A673 (cell line): ENCODE measurements around the gene FLT4.

Source experiments
- CTCF ChIP-seq: fragments of 300-800, 200-600 bp; sonication (generic); conservative IDR thresholded peaks from 2 replicates; pipeline ENCODE4 v1.5.1; 2017; ENCODE audit warnings: low read depth, mild to moderate bottlenecking, antibody characterized with exemption, low read length, moderate library complexity, mixed read lengths
- EZH2 ChIP-seq: fragments of 200-600 bp; sonication (generic); IDR thresholded peaks from 2 replicates; pipeline ENCODE4 v1.6.1; 2017; ENCODE audit warnings: borderline replicate concordance, low read depth, mild to moderate bottlenecking, mixed read lengths, antibody characterized with exemption, low read length; ENCODE audit not compliant: poor library complexity, severe bottlenecking

GRCh38 chr5:180628211-180628610 lies 21.2 kb downstream of the FLT4 start:
- TF ChIP-seq CTCF, result no peak
- no peak for TF ChIP-seq EZH2
